Epithelial cell of prostate (primary cell): Measurements from ENCODE around the gene GPC5.
"Not testable (repeated sequence)": the region's sequence is repeated elsewhere in the genome, so short reads cannot be mapped to it uniquely, and the experiment has no call there.

ENCODE experiments used
- DNase-seq: peaks from one replicate; pipeline ENCODE4 v3.0.0-alpha.2; 2011; ENCODE audit warnings: low read depth, low spot score
- H3K27ac ChIP-seq: fragments of 450-650 bp; 2 replicates; pipeline ENCODE4 v1.5.1; 2017; ENCODE audit warnings: mild to moderate bottlenecking

GPC5 gene

DNA sequence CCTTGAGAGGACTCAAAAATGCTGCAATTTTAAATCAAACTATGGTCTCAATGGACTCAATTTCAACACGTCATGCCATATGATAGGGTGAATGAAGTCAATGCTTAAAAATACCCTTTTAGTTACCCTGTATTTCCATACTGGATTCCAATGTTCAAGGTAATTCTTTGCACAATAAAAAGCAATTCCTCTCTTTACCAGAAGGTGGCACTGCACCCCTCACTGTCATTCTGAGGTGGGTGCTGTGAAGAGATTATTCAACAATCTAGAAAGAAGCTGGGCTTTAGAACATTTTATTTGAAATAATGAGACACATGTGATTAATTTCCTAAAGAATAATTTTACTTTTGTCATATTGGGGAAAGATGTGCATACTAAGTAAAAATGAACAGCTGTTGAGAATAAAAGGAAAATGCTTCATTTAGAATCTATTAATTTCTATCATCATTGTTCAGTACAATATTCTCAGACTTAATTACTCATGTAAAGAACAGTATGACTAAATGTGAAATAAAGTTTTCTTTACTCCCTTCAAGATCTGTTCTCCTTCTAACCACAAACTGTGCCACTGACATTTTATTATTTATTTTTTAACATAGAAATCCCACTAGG is 789.1 kb downstream of the GPC5 start:
- no peak for DNase-seq
- no peak overlapping the region for H3K27ac ChIP-seq

DNA sequence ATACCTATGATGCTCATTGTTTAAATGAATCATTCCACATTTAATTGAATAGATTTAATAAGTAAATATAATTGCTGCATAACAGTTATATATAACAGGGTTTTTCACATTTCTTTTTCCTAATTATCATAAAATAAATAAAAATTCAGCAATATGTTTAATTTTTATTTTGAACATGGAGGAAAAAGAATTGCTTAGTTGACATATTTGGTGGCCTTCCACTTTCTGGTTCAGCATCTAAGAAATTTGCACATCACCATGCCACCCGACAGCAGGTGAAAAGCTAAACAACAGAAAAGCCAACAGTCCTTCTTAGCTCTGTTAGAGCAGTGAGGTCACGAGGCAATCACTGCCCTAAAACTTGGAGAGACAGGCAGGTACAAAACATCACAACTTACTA is 790.2 kb downstream of the GPC5 start:
- no peak overlapping the region for H3K27ac ChIP-seq
- DNase-seq, result no peak

DNA sequence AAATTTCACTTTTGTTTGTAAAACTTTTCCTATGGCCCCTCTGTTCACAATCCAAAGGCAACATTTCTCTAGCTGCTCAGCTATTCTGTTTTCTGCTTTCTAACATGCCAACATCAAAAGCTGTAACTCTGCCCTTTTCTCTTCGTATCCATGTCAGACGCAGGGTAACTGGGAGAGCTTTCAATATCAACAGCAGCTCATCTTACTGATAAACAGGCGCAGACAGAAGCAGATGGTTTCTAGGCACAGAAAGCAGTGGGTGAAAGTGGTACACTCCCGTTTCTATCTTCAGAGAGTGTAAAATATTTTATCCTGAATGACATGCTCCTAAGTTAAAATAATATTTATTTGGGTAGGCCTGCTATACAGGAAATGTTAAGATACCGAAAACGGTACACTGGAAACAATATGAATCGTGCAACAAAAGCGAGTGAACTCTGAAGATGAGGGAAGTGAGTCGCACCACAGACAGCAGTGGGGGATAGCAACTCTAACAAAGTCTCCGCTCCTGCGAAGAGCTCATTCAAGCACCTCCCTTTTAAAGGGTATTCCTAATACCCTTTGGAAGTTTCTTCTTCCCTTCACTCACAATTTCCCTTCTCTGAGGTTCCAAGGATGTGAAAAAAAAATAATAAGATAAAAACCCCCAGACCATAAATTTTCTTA is 798.3 kb downstream of the GPC5 start:
- no peak overlapping the region for H3K27ac ChIP-seq
- no peak for DNase-seq

DNA sequence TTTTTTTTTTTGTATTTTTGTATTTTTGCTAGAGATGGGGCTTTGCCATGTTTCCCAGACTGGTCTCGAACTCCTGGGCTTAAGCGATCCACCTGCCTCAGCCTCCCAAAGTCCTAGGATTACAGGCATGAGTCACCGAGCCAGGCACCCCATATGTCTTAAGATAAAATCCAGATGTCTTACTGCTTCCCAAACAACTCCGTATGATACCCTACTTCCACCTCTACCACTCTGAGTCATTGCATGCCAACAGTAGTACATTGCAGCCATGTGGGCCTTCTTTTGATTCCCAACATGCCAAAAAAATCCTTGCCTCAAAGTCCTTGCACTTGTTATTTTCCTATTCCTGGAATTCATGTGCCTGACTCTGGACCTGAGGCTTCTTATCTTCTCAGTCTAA is 799.2 kb downstream of the GPC5 start:
- no peak overlapping the region for H3K27ac ChIP-seq
- DNase-seq, result no peak

DNA sequence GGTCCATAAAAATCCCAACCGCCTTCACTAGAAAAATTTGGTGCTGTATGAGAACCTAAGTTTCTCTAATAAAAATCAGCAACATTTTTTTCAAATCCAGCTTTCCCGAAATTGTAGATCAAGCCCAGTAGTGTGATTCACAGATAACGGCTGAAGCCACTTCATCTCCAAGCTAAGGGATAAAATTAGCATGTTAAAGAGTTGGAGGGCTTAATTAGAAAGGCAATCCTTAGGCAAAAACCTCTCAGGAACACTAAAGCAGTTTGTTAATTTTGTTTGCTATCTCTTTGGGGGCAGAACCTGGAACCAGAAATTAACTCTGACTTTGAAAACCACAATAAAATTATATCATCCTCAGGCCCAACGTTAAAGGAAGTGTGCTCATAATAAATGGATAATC is 820.2 kb downstream of the GPC5 start:
- no peak overlapping the region for H3K27ac ChIP-seq
- no peak for DNase-seq

DNA sequence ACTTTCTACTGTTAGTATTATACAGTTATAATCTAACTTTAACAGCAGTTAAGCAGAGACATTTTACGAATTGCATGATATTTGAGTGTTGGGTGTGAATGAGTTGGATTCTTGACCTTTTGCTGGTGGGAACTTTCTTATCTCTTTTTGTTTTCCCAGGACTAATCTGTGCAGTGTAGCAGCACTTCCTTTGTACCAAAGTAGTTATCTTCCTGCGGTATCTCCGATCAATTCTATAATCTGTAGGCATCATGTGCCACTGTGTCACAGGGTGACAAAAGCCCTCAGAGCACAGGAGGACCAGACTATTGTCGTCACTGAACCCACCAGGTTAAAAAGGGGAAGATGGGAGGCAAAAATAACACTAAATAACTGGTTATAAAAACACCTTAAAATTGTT is 823.5 kb downstream of the GPC5 start:
- no peak for DNase-seq
- no peak overlapping the region for H3K27ac ChIP-seq

DNA sequence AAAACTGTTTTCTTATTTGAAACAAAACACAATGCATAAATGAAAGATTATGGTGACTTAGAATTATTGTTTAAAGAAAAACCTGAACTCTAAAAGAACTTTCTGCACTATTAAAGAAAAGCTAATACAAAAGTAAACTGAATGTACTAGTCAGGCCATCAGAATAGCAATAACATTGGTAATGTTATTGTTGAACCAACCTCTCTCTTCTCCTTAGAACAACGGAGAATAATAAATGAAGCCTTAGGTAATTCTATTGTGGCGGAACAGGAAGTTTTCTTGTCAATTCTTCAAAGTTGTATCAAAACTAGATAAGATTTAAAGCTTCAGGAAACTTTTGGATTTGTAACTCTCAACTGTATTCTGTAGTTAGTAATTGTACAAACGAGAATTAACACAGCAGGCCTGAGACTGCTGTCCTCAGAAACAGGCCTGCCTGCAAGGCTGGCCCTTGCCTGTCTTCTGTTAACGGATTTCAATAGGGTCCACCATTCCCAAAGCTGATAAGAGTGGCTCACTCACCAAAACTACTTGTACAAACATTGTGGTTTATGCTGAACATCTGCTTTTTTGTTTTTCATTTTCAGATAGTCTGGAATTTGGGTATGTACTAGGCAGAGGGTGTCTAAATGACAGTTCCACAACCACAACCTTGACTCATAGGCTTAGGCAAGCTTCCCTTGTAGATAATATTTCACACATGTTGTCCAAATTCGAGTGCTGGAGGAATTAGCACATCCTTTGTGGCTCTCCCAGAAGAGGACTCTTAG is 825.8 kb downstream of the GPC5 start:
- no peak for DNase-seq
- H3K27ac ChIP-seq, result no peak overlapping the region

DNA sequence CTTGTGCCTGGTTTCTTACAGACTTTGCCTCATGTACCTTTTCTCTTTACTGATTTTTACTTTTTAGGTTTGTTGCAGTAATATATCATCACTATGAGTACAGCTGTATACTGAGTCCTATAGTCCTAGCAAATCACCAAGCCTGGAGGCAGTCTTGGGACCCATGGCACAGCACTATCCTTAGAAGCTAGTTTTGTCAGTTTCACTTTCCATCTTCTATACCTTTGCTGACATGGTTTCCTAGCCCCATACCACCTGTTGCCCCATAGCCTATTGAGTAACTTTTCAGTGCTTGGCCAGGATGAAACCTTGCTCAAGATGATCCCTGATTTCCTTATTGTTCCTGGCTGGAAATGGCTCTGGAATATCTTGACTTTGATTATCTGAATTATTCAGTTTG is 826.4 kb downstream of the GPC5 start:
- no peak for DNase-seq
- H3K27ac ChIP-seq, result no peak overlapping the region

DNA sequence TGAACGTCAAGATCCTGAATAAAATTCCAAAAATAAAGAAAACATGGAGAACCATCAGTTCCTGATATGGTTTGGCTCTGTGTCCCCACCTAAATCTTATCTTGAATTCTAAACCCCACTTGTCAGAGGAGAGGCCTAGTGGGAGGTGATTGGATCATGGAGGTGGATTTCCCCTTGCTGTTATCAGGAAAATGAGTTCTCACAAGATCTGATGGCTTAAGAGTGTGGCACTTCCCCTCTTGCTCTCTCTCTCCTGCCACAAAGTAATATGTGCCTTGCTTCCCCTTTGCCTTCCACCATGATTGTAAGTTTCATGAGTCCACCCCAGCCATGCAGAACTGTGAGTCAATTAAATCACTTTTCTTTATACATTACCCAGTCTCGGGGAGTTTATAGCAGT is 827.4 kb downstream of the GPC5 start:
- H3K27ac ChIP-seq, result no peak overlapping the region
- DNase-seq, result no peak

DNA sequence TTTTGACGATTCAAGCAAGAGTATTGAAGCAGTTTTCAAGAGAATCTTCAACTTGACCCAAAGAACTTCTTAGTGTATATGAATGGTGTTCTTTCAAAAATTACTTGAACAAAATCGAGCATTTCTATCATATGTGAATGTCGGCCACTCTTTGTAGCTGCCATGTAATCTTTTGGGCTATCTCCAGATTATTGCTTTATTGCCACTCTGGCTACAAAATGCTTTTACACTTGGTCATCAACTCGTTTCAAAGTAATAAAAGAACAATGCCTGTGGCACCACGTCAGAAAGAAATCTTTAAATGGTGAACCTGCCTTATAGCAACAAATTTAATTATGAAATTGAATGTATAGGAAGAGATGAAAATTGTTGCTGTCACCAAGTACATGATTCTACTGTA is 834.5 kb downstream of the GPC5 start:
- no peak for DNase-seq
- H3K27ac ChIP-seq, result no peak overlapping the region

DNA sequence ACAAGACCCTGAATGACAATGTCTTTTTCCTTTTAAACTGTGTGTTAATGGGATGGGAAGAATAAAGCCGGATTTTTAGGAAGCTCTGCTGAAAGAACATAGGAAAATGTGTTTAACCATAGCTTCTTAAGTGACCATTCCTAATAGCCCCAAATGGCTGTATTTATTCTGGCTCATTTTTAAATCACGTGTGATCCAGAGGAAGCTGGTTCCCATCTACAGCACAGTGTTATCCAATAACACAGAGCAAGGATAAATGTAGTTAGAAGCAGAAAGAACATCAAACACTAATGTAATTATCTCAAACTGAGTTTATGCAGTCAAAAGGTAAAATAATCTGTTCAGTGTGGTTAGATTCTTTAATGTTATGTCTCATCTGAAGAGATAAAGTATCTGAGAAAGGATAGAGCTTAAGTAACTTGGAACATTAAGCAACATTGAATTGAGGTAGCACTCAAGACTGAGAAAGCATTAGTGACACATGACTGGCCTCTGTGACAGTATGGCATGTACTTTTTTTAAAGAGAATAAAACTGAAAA is 853.3 kb downstream of the GPC5 start:
- DNase-seq, result no peak
- no peak overlapping the region for H3K27ac ChIP-seq

DNA sequence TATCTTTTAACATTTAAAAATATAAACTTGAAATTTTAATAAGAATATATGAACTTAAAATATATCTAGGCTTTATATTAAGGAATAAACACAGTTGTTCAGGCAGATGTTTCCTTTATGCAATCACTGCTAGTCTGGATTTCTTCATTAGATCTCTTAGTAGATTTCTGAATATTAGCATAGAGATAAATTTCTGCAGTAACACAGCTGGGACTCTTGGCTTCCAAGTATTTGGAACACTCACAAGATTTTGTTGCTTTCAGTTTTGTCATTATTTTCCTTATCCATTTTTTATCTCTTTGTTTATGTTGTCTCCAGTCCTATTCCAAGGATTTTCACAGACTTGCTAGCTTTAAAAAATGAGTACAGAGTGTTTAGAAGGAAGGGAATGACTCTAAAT is 857.1 kb downstream of the GPC5 start:
- no peak overlapping the region for H3K27ac ChIP-seq

DNA sequence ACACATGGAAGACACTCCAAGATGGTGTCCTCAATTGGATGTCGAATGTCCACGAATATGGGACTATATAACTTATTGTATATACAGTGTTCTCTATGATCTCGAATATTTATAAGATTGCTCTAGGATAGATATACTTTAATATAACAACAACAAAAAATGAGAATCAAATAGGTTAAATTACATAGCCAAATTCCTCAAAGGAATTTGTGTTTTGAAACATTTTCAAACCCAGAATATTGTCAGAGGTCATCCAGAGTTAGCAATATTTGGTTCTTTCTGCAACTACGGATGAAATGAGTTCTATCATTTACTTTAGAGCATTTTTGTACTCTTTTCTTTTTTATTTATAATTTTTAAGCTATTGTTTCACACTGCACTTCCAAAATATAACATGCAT is 857.8 kb downstream of the GPC5 start:
- no peak overlapping the region for H3K27ac ChIP-seq
- DNase-seq, result no peak

More for the DNA sequence above, 857.1 kb downstream of the GPC5 start:
- DNase-seq, result no peak

DNA sequence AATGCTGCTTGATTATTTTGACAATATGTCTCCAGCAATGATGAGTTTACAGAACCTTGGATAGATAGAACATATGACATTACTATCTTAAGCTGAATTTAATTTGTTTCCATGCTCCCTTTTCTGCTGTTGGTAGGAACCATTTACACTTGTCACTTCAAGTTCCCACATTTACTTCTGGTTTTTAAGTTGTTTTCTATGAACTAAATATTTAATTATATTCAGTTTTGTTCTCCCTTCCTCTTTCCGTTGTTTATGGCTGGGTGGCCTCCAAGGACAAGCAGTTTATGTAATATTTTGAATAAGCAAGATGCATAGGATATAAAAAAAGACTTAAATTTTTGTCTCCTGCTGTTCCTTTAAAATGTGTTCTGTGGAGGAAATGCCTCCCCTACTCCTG is 860.6 kb downstream of the GPC5 start:
- H3K27ac ChIP-seq, result no peak overlapping the region
- no peak for DNase-seq

DNA sequence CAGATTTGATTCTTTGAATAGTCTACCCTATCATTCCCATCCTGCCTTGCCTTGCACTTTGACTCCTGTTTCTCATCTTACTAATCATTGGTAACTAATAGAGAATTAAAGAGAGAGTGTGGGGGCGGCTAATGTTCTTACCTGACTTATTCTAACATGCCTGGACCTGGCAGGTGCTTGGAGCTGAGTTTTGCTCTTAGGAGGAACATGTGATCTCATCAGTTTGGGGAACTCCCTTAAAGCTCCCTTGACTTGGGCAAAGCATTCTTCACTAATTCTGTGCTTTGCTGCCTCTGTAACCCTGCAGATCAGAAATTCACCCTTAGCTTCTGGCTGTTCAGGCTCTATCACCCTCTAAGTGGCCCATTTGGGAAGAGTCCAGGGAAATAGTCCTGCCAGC is 861.1 kb downstream of the GPC5 start:
- no peak overlapping the region for H3K27ac ChIP-seq
- DNase-seq, result peak; percentile 5

DNA sequence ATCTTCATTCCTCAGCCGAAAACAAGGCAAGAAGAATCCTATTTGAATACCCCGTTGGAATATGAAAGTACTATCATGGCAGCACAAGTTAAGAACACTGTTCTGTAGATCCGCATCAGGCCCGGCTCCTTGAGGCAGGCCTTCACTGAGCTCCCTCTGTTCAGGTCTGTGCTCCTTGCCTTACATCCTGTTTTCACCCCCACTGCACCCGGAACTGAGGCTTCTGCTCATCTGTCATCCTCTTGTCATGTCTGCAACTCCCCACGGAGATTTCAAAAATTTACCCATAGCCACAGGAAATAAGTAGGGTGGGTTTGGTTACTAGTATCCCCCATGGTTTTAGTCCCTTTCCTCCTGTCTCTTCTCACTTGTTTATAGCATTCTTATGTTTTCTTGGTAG is 861.9 kb downstream of the GPC5 start:
- no peak overlapping the region for H3K27ac ChIP-seq
- no peak for DNase-seq

DNA sequence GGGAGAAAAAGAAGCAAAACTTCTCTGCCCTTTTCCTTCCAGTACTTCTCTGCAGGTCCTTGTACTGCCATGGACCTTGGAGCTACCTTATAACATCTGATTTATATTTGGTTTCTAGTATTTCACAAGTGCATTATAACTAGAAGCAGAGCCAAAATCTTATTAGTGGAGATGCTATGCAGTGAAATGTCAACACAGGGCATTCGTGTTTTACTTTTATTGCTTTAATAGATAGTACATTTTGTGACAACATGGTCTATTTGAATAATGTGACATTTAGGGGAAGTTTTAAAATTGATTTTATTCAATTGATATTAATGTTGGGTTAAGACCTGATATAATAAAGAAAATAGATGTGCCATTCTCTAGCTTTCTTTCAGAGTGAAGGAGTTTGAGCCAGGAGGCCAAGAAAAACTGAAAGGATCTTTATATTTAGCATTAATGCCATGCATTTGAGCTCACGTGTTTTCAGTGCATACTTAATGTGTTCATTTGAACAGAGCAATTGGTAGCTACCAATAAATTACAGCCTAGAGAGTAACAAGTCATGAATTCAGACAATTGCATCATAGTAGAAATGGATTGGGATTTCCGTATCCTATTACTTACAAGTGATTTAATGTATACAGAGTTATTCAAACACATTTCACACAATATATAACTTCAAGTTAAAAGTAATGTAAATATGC is 863.8 kb downstream of the GPC5 start:
- no peak overlapping the region for H3K27ac ChIP-seq
- DNase-seq, result no peak

DNA sequence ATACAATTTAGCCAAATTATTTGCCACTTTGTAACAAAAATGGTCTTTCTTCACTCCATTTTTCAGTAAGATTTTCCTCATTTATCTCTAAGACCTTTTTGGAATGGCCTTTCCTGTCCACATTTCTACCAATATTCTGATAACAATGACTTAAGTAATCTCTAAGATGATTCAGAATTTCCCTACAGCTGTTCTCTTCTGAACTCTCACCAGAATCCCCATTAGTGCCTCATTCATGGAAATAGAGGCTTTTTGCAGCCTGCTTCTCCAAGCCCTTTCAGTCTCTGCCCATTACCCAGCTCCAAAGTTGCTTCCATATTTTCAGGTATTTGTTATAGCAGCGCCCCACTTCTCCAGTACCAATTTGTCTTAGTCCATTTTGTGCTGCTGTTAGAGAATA is 867.0 kb downstream of the GPC5 start:
- no peak for DNase-seq

DNA sequence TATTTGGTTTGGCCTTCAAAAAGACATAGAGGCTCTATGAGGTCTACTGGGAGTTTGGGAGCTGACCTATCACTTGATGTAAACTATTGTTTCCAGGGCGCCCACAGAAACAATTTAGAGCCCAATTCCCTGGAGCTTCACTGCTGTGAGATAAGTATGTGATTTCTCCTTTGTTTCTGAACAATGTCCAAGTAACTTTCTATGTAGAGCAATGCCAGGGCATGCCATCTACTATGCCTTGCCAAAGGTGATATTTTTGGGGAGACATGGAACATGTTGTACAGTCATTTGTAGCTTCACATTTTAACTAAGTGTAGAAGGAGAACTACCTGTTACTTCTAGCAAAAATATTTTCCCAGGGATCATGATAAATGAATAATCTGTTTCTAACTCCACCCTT is 872.6 kb downstream of the GPC5 start:
- H3K27ac ChIP-seq, result no peak overlapping the region
- DNase-seq, result no peak

More for the DNA sequence above, 867.0 kb downstream of the GPC5 start:
- no peak overlapping the region for H3K27ac ChIP-seq

DNA sequence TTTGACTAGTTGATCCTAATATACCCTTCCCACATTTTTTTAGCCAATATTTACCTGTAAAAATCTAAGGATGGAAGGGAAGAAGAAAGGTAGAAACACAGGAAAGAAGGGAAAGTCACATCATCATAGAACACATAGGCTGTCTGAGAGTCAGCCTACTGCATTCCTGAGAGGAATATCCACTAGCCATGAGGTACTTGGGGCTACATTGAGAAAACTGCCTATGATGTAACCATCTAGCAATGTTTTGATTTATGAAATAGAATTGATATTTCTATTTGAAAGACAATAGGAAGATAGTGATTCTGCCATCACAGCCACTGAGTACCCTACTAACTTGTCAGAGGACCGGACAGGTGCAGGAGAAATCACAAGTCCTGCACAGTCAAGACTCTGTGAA is 873.8 kb downstream of the GPC5 start:
- no peak overlapping the region for H3K27ac ChIP-seq
- no peak for DNase-seq

DNA sequence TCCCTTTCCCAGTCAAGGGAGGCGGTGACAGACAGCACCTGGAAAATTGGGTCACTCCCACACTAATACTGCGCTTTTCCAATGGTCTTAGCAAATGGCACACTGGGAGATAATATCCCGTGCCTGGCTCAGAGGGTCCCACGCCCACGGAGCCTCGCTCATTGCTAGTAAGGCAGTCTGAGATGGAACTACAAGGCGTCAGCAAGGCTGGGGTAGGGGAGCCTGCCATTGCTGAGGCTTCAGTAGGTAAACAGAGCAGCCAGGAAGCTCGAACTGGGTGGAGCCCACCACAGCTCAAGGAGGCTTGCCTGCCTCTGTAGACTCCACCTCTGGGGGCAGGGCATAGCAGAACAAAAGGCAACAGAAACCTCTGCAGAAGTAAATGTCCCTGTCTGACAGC is 882.6 kb downstream of the GPC5 start:
- not testable (repeated sequence) for H3K27ac ChIP-seq, DNase-seq
